GM18517 (cell line): ENCODE results near the gene NPDC1.

Experiments
- ATAC-seq: cut with Tn5 transposase; IDR thresholded peaks from one replicate; pipeline ENCODE4 v1.9.1; 2021; ENCODE audit warnings: mild to moderate bottlenecking, moderate library complexity; ENCODE audit not compliant: unreplicated experiment

The NPDC1 gene

DNA sequence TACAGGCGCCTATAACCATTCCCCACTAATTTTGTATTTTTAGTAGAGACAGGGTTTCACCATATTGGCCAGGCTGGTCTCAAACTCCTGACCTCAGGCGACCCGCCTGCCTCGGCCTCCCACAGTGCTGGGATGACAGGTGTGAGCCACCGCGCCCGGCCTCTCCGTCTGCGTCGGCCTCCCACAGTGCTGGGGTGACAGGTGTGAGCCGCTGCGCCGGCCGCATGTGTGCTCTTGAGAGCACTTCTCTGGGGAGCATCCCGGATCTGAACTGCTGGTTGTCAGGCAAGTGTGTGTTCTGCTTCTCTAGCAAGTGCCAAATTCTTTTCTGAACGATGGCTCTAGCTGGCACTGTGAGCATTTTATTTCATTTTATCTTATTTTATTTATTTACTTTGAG lies 11.6 kb upstream of the NPDC1 start:
- no peak for ATAC-seq

- ATAC-seq: no peak
These were observed 10.9 kb upstream of the NPDC1 start for GRCh38 chr9:137056739-137057415.

DNA sequence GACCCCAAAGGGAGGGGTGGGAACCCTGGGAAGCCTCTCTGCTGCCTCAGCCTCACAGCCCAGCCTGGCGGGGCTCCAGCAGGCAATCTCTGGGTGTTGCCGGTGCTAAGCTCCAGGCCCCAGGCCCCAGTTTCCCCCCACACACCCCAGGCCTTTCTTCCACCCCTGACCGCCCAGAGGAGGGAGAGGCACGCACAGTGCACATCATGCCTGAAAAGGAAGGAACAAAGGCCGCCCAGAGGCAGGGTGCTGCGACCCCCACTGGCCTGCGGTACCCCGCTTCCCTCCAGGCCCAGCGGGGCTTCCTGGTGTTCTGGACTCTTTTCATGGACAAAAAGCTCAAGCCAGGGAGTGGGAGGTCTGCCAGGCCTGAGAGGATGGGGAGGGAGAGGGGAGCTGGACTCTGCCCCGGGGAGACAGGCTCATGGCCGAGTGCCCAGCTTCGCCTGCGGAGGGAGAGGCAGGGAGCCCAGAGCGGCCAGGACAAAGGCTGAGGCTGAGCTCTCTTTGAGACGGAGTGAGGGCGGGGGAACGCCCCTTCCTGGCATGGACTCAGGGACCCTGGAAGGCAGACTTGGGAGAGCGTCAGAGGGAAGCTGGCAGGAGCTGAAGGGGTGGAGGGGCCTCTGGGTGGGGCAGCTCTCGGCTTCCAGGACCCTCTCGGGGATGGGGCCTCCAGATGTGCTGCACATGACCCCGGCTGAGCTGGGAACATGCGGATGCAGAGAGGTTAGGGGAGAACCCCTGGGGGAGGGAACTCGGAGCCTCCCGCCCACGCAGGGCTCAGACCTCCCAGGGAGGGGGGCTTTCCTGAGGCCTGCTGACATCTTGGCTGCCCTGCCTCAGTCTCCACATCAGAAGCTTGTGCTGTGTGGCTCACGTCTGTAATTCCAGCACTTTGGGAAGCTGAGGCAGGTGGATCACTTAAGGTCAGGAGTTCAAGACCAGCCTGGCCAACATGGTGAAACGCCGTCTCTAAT lies 9.7 kb upstream of the NPDC1 start:
- ATAC-seq: no peak

- no peak for ATAC-seq
These were observed 9.0 kb upstream of the NPDC1 start for GRCh38 chr9:137054932-137055384.

- no peak for ATAC-seq
These were observed 8.3 kb upstream of the NPDC1 start, which contains the start of gene ENTPD2 for GRCh38 chr9:137053944-137054931. TSS of gene ENTPD2 (minus strand) at chr9:137054061. CDS start at chr9:137053997, 64 bp downstream.

GRCh38 chr9:137052998-137053943 lies 7.3 kb upstream of the NPDC1 start:
- ATAC-seq: no peak

DNA sequence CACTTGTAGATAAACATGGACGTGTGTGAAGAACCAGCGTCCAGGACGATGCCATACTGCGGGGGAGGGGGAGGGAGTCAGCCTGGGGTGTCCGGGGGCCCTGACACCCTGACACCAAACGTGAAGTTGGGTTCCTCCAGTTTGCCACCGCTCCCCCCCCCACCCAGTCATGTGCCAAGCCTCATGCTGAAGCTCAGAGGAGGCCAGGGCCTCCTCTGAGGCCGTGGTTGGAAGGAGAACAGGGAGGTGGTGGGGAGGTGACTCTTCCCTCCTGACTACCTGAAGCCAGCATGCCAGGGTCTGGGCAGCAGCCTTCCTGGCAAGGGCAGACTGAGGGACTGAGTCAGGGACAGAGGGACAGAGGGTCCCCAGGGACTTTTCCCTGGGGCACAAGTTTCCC lies 6.3 kb upstream of the NPDC1 start:
- ATAC-seq: no peak

DNA sequence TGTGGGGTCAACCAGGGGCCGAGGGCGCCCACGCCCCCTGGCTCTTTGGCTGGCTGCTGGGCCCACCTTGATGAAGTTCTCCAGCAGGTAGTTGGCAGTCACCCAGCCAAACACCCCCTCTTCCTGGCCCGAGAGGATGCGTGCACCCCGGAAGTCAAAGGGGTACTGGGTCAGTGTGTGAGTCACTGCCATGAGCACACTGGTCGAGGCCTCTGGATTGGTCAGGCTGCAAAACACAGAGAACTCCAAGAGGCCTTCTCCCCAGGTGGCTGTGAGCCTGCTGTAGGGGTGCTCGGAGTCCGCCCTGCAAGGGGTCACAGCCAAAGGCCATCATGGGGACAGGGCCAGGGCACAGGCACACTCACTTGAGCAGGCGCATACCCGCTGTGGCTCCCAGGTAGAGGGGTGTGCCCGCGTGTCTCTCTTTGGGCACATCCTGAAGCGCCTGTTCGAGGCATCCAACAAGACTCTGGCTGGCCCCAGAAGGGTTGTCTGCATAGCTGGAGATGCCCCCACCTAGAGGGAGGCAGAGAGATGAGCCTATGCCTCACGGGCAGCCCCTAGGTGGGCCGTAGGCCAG lies 5.3 kb upstream of the NPDC1 start:
- no peak for ATAC-seq

DNA sequence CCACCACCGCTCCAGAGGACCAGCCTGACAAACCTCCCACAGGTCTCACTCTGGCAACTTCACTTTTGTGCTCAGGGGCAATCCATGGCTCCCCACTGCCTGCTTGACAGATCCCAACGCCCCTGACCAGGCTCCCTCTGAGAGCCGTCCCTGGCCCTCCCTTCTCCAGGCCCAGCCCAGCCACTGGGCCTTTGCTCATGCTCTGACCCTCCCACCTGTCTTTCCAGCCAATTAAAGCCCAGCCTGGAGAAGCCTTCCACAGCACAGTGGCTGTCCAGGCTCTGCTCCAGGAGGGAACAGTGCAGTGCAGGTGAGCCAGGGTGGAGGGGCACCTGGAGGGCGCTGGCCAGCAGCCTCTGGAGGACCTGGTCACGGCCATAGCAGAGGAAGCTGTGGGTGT lies 4.6 kb upstream of the NPDC1 start:
- ATAC-seq: no peak

GRCh38 chr9:137049544-137050449 lies 3.8 kb upstream of the NPDC1 start:
- ATAC-seq: no peak

DNA sequence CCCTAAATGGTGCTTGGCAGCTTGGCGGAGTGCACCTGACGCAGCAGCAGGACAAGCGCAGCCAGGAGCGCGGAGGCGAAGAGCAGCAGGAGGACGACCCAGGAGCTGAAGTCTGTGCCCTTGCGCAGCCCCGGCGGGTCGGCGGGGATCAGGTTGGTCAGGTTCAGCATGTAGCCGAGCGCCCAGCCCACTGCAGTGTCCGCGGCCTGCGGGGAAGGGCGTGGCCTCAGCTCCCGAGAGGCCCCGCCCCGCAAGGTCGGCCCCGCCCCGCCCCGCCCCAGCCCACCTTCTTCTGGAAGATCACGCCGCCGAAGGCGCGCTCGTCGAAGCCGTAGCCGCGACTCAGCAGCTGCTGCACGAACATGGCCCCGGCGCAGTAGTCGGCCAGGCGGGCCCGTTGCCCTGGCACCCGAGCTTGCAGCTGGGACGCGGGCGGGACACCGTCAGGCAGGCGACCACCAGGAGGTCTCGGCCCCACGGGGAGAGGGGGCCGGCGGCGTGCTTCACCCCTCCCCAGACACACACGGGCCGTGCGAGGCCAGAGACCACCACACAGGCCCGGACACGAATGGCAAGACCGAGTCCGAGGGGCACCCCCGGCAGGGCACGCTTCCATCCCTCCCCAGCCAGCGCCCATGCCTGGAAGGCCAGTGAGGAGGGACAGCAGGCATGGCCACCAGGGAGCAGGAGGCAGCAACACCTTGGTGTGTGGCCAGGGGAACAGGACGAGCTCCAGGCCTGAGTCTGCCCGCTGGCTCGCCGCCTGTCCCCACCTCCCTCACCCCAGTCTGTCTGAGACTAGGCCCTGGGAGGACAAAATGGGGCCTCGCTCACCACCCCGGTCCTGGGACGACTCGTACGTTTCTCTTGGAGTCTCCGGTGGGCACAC lies 2.9 kb upstream of the NPDC1 start:
- no peak for ATAC-seq

- no peak for ATAC-seq
These were observed 486 bp downstream of the NPDC1 start for GRCh38 chr9:137045294-137046087.

GRCh38 chr9:137044502-137045177 lies 1.3 kb downstream of the NPDC1 start:
- ATAC-seq: no peak

DNA sequence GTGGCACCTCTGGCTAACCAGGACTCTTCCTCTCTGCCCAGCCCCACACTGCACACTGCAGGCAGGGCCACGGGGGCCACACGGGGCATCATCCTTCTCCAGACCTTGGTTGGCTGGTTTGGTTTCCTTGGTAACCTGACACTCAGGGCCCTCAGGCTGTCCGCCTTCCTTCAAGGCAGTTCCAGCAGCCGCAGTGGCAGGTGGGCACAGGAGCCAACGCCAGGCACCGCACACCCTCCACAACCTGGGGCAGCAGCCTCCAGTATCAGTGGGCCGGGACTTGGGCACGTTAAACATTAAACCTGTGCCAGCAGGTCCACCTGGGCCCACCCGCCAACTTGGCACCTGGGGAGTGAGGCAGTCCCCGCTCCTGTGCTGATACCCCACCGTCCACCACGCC lies 1.9 kb downstream of the NPDC1 start:
- ATAC-seq: no peak

DNA sequence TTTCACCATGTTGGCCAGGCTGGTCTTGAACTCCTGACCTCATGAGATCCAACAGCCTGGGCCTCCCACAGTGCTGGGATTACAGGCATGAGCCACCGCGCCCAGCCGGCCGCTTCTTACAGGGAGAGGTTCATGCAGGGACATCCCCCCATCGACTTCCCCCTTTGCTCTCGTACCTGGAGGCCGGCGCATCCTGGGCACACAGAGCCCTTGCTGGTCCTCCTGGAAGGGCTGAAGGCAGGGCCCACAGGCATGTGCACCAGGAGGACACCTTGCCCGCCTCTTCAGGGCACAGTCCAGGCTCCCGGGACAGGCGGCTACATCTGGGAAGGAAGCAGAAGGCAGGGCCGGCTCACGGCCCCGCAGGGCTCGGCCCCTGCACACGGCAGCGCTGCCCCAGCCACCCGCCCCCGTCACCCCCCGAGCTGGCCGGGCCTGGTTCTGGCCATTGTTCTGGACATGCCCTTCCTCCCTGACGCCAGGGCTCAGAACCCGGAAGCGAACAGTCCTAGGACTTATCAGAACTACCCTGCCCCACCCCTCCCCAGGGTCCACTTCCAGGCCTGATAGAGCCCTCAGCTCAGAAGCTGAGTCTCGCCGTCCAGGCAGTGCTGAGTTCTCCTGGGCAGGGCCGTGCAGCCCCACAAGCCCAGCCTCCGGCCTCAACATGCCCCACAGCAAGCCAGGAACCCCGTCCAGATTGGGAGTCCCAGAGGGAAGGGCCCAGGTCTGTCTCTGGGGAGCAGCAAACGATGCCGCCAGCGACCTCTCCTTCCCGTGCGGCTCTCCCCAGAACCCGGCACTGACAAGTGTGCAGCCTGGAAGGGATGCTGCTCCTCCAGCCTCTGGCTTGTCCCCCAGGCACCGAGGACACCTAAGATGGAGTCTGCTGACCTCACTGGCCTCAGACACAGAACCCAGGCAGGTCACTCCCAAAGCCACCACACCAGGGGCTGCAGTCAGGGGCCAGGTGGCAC lies 2.9 kb downstream of the NPDC1 start:
- ATAC-seq: no peak
